Activated naive CD4-positive, alpha-beta T cell treated with anti-CD3 and anti-CD28 coated beads, Interleukin-2, amount 10 ng/mL, durations not matched to agents 7 days and 5 days (primary cell): ENCODE data around the gene ITPK1.
A peak's percentile ranks its signal among the peaks of the same experiment; 100 is the strongest.
"Not testable (repeated sequence)": the region's sequence is repeated elsewhere in the genome, so short reads cannot be mapped to it uniquely, and the experiment has no call there.

Experiments used
- CTCF ChIA-PET: fragments of 350-600 bp; sonication (Branson Sonifier 250); formaldehyde crosslinking; loops from one replicate; lab custom pipeline; 2021; ENCODE audit warnings: antibody characterized with exemption; lab: Charles Lee
- DNase-seq: peaks from one replicate; pipeline ENCODE4 v3.0.0-alpha.2; 2020
- H3K27ac Mint-ChIP-seq: one replicate; pipeline ENCODE4 v1.8.0; 2021; ENCODE audit warnings: mild to moderate bottlenecking, moderate library complexity, mixed read lengths
- H3K27me3 Mint-ChIP-seq: one replicate; pipeline ENCODE4 v1.8.0; 2021; ENCODE audit warnings: mild to moderate bottlenecking, mixed read lengths
- H3K36me3 Mint-ChIP-seq: one replicate; pipeline ENCODE4 v1.8.0; 2021; ENCODE audit warnings: mixed read lengths
- H3K4me1 Mint-ChIP-seq: one replicate; pipeline ENCODE4 v1.8.0; 2021; ENCODE audit warnings: mixed read lengths
- H3K4me3 Mint-ChIP-seq: one replicate; pipeline ENCODE4 v1.8.0; 2021; ENCODE audit warnings: mild to moderate bottlenecking, moderate library complexity, mixed read lengths
- H3K9me3 Mint-ChIP-seq: one replicate; pipeline ENCODE4 v1.8.0; 2021; ENCODE audit warnings: mixed read lengths

The ITPK1 gene

GRCh38 chr14:93116676-93117200, 1.0 kb upstream of the ITPK1 start:
- Mint-ChIP-seq H3K4me3 (peak overlapping the region; percentile 74), H3K9me3 (no peaks in the 10 kb centered on the region), H3K4me1 (peaks cover 40% of the 10 kb centered on the region), H3K27me3 (peaks cover 13% of the 10 kb centered on the region), H3K36me3 (no peaks in the 10 kb centered on the region), H3K27ac (peak overlapping the region; percentile 86)
- CTCF ChIA-PET: interaction anchor here (0.7 to 2.0 kb wide), 3 partner anchors 15 to 56 kb away, joined by 3 to 9 read pairs (median 3); no protein-coding TSS in a partner anchor
- DNase-seq: no peak

- H3K36me3 Mint-ChIP-seq: no peaks in the 10 kb centered on the region
- peak overlapping the region; percentile 77 for H3K27ac Mint-ChIP-seq
- DNase-seq: peak; percentile 88
- H3K4me1 Mint-ChIP-seq: peaks cover 43% of the 10 kb centered on the region
- peaks cover 6% of the 10 kb centered on the region for H3K27me3 Mint-ChIP-seq
- peak overlapping the region; percentile 86 for H3K4me3 Mint-ChIP-seq
- no peaks in the 10 kb centered on the region for H3K9me3 Mint-ChIP-seq
- CTCF ChIA-PET: interaction anchor here (1.1 to 4.0 kb wide), 5 partner anchors 10 to 163 kb away, joined by 3 to 85 read pairs (median 23); partner anchors contain the start of genes LYSET and MOAP1
Measured at GRCh38 chr14:93115069-93115820, 480 bp downstream of the ITPK1 start.

GRCh38 chr14:93114713-93115068, 1.0 kb downstream of the ITPK1 start:
- H3K27me3 Mint-ChIP-seq: peaks cover 6% of the 10 kb centered on the region
- no peak for DNase-seq
- H3K4me1 Mint-ChIP-seq: peaks cover 43% of the 10 kb centered on the region
- H3K27ac Mint-ChIP-seq: peak overlapping the region; percentile 85
- H3K36me3 Mint-ChIP-seq: peaks cover under 1% of the 10 kb centered on the region
- H3K9me3 Mint-ChIP-seq: no peaks in the 10 kb centered on the region
- CTCF ChIA-PET: interaction anchor here (1.1 to 4.0 kb wide), 6 partner anchors 9 to 507 kb away, joined by 3 to 85 read pairs (median 18); partner anchors contain the start of genes LYSET and MOAP1
- H3K4me3 Mint-ChIP-seq: peak overlapping the region; percentile 86

- Mint-ChIP-seq H3K9me3 (no peaks in the 10 kb centered on the region), H3K36me3 (peaks cover 5% of the 10 kb centered on the region), H3K27ac (peak overlapping the region; percentile 85), H3K4me3 (peak overlapping the region; percentile 86), H3K4me1 (peaks cover 45% of the 10 kb centered on the region), H3K27me3 (peaks cover 6% of the 10 kb centered on the region)
- CTCF ChIA-PET: interaction anchor here (0.6 to 4.0 kb wide), 23 partner anchors 8 to 515 kb away, joined by 3 to 85 read pairs (median 7); partner anchors contain the start of genes LYSET and MOAP1
- DNase-seq: peak; percentile 24
Measured at GRCh38 chr14:93114068-93114710, 1.5 kb downstream of the ITPK1 start.

- peaks cover 6% of the 10 kb centered on the region for H3K36me3 Mint-ChIP-seq
- no peaks in the 10 kb centered on the region for H3K9me3 Mint-ChIP-seq
- DNase-seq: no peak
- peaks cover 6% of the 10 kb centered on the region for H3K27me3 Mint-ChIP-seq
- H3K4me1 Mint-ChIP-seq: peaks cover 45% of the 10 kb centered on the region
- H3K27ac Mint-ChIP-seq: peak overlapping the region; percentile 84
- H3K4me3 Mint-ChIP-seq: peak overlapping the region; percentile 86
- CTCF ChIA-PET: interaction anchor here (0.6 to 4.0 kb wide), 38 partner anchors 9 to 514 kb away, joined by 3 to 85 read pairs (median 5); partner anchors contain the start of genes LYSET and MOAP1
Measured at GRCh38 chr14:93113678-93114067, 2.1 kb downstream of the ITPK1 start.

GRCh38 chr14:93112891-93113677, 2.6 kb downstream of the ITPK1 start:
- DNase-seq: peak; percentile 86
- Mint-ChIP-seq H3K9me3 (no peaks in the 10 kb centered on the region), H3K27me3 (peaks cover 1% of the 10 kb centered on the region), H3K4me3 (peak overlapping the region; percentile 86), H3K27ac (peak overlapping the region; percentile 84), H3K4me1 (peaks cover 42% of the 10 kb centered on the region), H3K36me3 (peaks cover 8% of the 10 kb centered on the region)
- CTCF ChIA-PET: interaction anchor here (0.6 to 4.0 kb wide), 42 partner anchors 9 to 514 kb away, joined by 3 to 85 read pairs (median 4); partner anchors contain the start of genes LYSET and MOAP1

- not testable (repeated sequence) for H3K4me3 Mint-ChIP-seq, DNase-seq, H3K9me3 Mint-ChIP-seq, H3K27ac Mint-ChIP-seq, H3K36me3 Mint-ChIP-seq, H3K27me3 Mint-ChIP-seq
- H3K4me1 Mint-ChIP-seq: peaks cover 41% of the 10 kb centered on the region
- CTCF ChIA-PET: interaction anchor here (0.9 to 2.7 kb wide), 3 partner anchors 10 to 159 kb away, joined by 3 to 12 read pairs (median 3); no protein-coding TSS in a partner anchor
Measured at GRCh38 chr14:93111541-93111940, 4.2 kb downstream of the ITPK1 start.

GRCh38 chr14:93110856-93111419, 4.8 kb downstream of the ITPK1 start:
- no peak overlapping the region for H3K4me3 Mint-ChIP-seq
- no peak for DNase-seq
- H3K36me3 Mint-ChIP-seq: peaks cover 8% of the 10 kb centered on the region
- H3K27ac Mint-ChIP-seq: peak overlapping the region; percentile 60
- H3K4me1 Mint-ChIP-seq: peaks cover 44% of the 10 kb centered on the region
- H3K9me3 Mint-ChIP-seq: no peaks in the 10 kb centered on the region
- CTCF ChIA-PET: interaction anchor here (0.6 to 1.0 kb wide), 3 partner anchors 73 to 159 kb away, joined by 3 read pairs; no protein-coding TSS in a partner anchor
- H3K27me3 Mint-ChIP-seq: no peaks in the 10 kb centered on the region

- CTCF ChIA-PET: interaction anchor here (0.6 to 1.4 kb wide), 4 partner anchors 74 to 158 kb away, joined by 3 to 5 read pairs (median 3); no protein-coding TSS in a partner anchor
- H3K27me3 Mint-ChIP-seq: no peaks in the 10 kb centered on the region
- H3K4me3 Mint-ChIP-seq: no peak overlapping the region
- DNase-seq: no peak
- peaks cover 53% of the 10 kb centered on the region for H3K4me1 Mint-ChIP-seq
- H3K27ac Mint-ChIP-seq: no peak overlapping the region
- H3K36me3 Mint-ChIP-seq: peaks cover 8% of the 10 kb centered on the region
- no peaks in the 10 kb centered on the region for H3K9me3 Mint-ChIP-seq
Measured at GRCh38 chr14:93109572-93110481, 5.9 kb downstream of the ITPK1 start.

GRCh38 chr14:93108105-93108504, 7.6 kb downstream of the ITPK1 start:
- peaks cover 11% of the 10 kb centered on the region for H3K36me3 Mint-ChIP-seq
- no peaks in the 10 kb centered on the region for H3K27me3 Mint-ChIP-seq
- no peak overlapping the region for H3K27ac Mint-ChIP-seq
- no peak for DNase-seq
- H3K4me1 Mint-ChIP-seq: peaks cover 56% of the 10 kb centered on the region
- CTCF ChIA-PET: no interaction called here
- H3K9me3 Mint-ChIP-seq: no peaks in the 10 kb centered on the region
- H3K4me3 Mint-ChIP-seq: no peak overlapping the region

- Mint-ChIP-seq H3K4me3 (no peak overlapping the region), H3K9me3 (no peaks in the 10 kb centered on the region), H3K27me3 (no peaks in the 10 kb centered on the region), H3K27ac (peak overlapping the region; percentile 33), H3K36me3 (peaks cover 11% of the 10 kb centered on the region), H3K4me1 (peaks cover 54% of the 10 kb centered on the region)
- DNase-seq: no peak
- CTCF ChIA-PET: no interaction called here
Measured at GRCh38 chr14:93107453-93107852, 8.3 kb downstream of the ITPK1 start.

GRCh38 chr14:93106541-93107156, 9.1 kb downstream of the ITPK1 start:
- DNase-seq: no peak
- CTCF ChIA-PET: interaction anchor here (0.6 kb wide), 1 partner anchor 931 kb away, joined by 3 read pairs; no protein-coding TSS in a partner anchor
- Mint-ChIP-seq H3K27me3 (no peaks in the 10 kb centered on the region), H3K36me3 (peaks cover 11% of the 10 kb centered on the region), H3K9me3 (no peaks in the 10 kb centered on the region), H3K4me1 (peaks cover 55% of the 10 kb centered on the region), H3K27ac (no peak overlapping the region), H3K4me3 (no peak overlapping the region)
